Calu3 (cell line): Measurements from ENCODE around the gene CACNA2D3. TPM values are rescaled to one million over a fixed set of nuclear protein-coding genes. Genes with fewer than 3 reads are reported as not detected.

Experiments used
- BruUV-seq: library from RNA; stranded (reverse); fragments of 400-500 nt; replicated peaks from 2 replicates; lab custom pipeline; 2021; lab: Mats Ljungman, UMichigan
- CTCF ChIA-PET: fragments of 300-600 bp; sonication (Branson Sonifier 250); formaldehyde crosslinking; loops from one replicate; lab custom pipeline; 2022; ENCODE audit warnings: antibody characterized with exemption; lab: Charles Lee
- DNase-seq: peaks from one replicate; pipeline ENCODE4 v3.0.0; 2022
- H3K27ac Mint-ChIP-seq: one replicate; pipeline ENCODE4 v1.8.0; 2022; ENCODE audit warnings: mixed read lengths; ENCODE audit not compliant: unreplicated experiment
- H3K27me3 Mint-ChIP-seq: one replicate; pipeline ENCODE4 v1.8.0; 2022; ENCODE audit warnings: mixed read lengths; ENCODE audit not compliant: unreplicated experiment
- H3K36me3 Mint-ChIP-seq: one replicate; pipeline ENCODE4 v1.8.0; 2022; ENCODE audit warnings: mild to moderate bottlenecking, moderate library complexity, mixed read lengths; ENCODE audit not compliant: insufficient read depth, unreplicated experiment
- H3K4me1 Mint-ChIP-seq: one replicate; pipeline ENCODE4 v1.8.0; 2022; ENCODE audit warnings: mild to moderate bottlenecking, low read depth, mixed read lengths; ENCODE audit not compliant: unreplicated experiment
- H3K4me3 Mint-ChIP-seq: one replicate; pipeline ENCODE4 v1.8.0; 2022; ENCODE audit warnings: mild to moderate bottlenecking, low read depth, moderate library complexity, mixed read lengths; ENCODE audit not compliant: unreplicated experiment
- H3K9me3 Mint-ChIP-seq: one replicate; pipeline ENCODE4 v1.8.0; 2022; ENCODE audit warnings: low read depth, mixed read lengths; ENCODE audit not compliant: unreplicated experiment
- CTCF ChIP-seq: fragments of 200-600 bp; IDR thresholded peaks from one replicate; pipeline ENCODE4 v1.8.0; 2022; ENCODE audit warnings: antibody characterized with exemption; ENCODE audit not compliant: unreplicated experiment
- intact Hi-C: fragments of 100-400 bp; cut with micrococcal nuclease; formaldehyde crosslinking; loops from one replicate; pipeline ENCODE4 v1.10.0; 2022; ENCODE audit not compliant: unreplicated experiment
- total RNA-seq: library from RNA; stranded (reverse); gene quantifications from 2 replicates; pipeline ENCODE4 v1.2.3, GENCODE V29; 2022

CACNA2D3 gene
- total RNA-seq, 1 experiment from 2014 or later = not detected

GRCh38 chr3:54671511-54671910 lies 549.2 kb downstream of the CACNA2D3 start:
- BruUV-seq = no TSS peak
- peaks cover 13% of the 10 kb centered on the region for H3K9me3 Mint-ChIP-seq
- intact Hi-C loops = no loop called here
- no peaks in the 10 kb centered on the region for H3K27me3 Mint-ChIP-seq
- no peak for DNase-seq
- no peak overlapping the region for H3K27ac Mint-ChIP-seq
- H3K36me3 Mint-ChIP-seq = no peaks in the 10 kb centered on the region
- no peak overlapping the region for H3K4me3 Mint-ChIP-seq
- no peak for TF ChIP-seq CTCF
- H3K4me1 Mint-ChIP-seq = no peaks in the 10 kb centered on the region
- CTCF ChIA-PET = no interaction called here

GRCh38 chr3:54676087-54676486 lies 553.7 kb downstream of the CACNA2D3 start:
- TF ChIP-seq CTCF = no peak
- Mint-ChIP-seq H3K27ac (no peak overlapping the region), H3K4me1 (no peaks in the 10 kb centered on the region), H3K9me3 (peaks cover 19% of the 10 kb centered on the region), H3K4me3 (no peak overlapping the region), H3K36me3 (no peaks in the 10 kb centered on the region), H3K27me3 (no peaks in the 10 kb centered on the region)
- no peak for DNase-seq
- BruUV-seq = no TSS peak
- intact Hi-C loops = no loop called here
- CTCF ChIA-PET = no interaction called here

- Mint-ChIP-seq H3K27me3 (no peaks in the 10 kb centered on the region), H3K4me1 (no peaks in the 10 kb centered on the region), H3K4me3 (no peak overlapping the region), H3K27ac (no peak overlapping the region), H3K36me3 (no peaks in the 10 kb centered on the region), H3K9me3 (peaks cover 7% of the 10 kb centered on the region)
- CTCF ChIA-PET = no interaction called here
- intact Hi-C loops = no loop called here
- no TSS peak for BruUV-seq
- TF ChIP-seq CTCF = no peak
- DNase-seq = no peak
These were observed 559.4 kb downstream of the CACNA2D3 start for GRCh38 chr3:54681706-54682105.

GRCh38 chr3:54685213-54685612 lies 562.9 kb downstream of the CACNA2D3 start:
- no peak for TF ChIP-seq CTCF
- H3K36me3 Mint-ChIP-seq = no peaks in the 10 kb centered on the region
- no TSS peak for BruUV-seq
- DNase-seq = no peak
- peaks cover 10% of the 10 kb centered on the region for H3K9me3 Mint-ChIP-seq
- intact Hi-C loops = no loop called here
- CTCF ChIA-PET = no interaction called here
- no peak overlapping the region for H3K4me3 Mint-ChIP-seq
- H3K27me3 Mint-ChIP-seq = no peaks in the 10 kb centered on the region
- no peak overlapping the region for H3K27ac Mint-ChIP-seq
- H3K4me1 Mint-ChIP-seq = no peaks in the 10 kb centered on the region
